ENCODE data around the gene ALOX15B.

ALOX15B gene

GRCh38 chr17:8081876-8082275 lies 43.0 kb downstream of the ALOX15B start:
- no peak for DNase-seq

GRCh38 chr17:8082292-8082691 lies 43.4 kb downstream of the ALOX15B start:
- no peak for DNase-seq

DNA sequence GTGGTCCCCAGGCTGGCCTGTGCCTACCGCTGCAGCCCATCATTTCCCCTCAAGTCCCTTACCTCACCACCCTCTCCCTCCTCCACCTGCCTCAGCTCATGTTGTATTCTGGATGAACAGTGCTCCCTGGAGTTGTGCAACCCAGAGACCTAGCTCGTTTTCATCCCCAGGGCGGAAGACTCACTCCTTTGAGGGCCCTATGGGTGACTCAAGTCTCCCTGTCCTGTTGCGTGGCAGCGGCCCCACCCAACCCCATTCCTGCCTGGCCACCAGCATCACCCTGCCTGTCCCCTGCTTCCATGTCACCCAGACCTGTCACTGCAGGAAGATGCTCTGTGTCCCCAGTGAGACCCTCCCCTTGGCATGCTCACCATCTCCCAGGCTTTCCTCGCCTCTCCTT lies 45.4 kb downstream of the ALOX15B start:
- no peak for DNase-seq

GRCh38 chr17:8087075-8087951 lies 48.5 kb downstream of the ALOX15B start, which contains the start of gene ALOX12B:
Gene ALOX12B, minus strand, starts transcription at chr17:8087716. Its CDS starts 274 bp downstream, at chr17:8087442.
- no peak for DNase-seq

- DNase-seq, result no peak
Observed at GRCh38 chr17:8087952-8088230, 49.0 kb downstream of the ALOX15B start.

- DNase-seq, result no peak
Observed at GRCh38 chr17:8089728-8090127, 50.9 kb downstream of the ALOX15B start.

DNA sequence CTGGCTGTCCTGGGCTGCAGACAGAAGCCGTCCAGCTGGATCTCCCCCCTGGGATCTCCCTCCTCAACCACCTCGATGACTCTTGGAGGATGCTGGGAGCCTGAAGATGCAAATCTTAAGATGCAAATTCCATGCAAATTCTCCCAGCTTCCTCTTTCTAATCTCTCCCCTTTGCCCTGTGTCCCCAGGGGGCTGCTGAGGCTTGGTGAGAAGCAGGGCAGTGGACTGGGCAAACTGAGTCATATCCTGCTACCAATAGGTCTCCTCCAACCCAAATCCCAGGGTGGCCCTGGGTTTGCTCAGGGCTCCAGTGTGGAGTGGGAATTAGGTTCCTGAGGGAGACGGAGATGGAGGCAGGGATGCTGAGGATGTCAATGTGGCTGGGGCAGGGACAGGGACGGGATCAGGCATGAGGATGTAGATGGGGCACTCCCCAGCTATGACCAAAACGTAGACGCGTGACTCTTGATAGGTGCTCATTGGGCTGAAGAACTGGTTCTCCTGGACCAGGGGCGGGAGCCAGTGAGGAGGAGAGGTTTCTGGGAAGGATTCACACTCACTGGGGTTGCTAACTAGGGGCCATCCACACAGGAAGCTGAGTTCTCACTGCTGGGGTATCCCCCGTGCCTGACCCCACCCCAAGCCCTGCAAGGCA lies 52.3 kb downstream of the ALOX15B start:
- DNase-seq, result no peak

- no peak for DNase-seq
Observed at GRCh38 chr17:8095361-8095760, 56.5 kb downstream of the ALOX15B start.

DNA sequence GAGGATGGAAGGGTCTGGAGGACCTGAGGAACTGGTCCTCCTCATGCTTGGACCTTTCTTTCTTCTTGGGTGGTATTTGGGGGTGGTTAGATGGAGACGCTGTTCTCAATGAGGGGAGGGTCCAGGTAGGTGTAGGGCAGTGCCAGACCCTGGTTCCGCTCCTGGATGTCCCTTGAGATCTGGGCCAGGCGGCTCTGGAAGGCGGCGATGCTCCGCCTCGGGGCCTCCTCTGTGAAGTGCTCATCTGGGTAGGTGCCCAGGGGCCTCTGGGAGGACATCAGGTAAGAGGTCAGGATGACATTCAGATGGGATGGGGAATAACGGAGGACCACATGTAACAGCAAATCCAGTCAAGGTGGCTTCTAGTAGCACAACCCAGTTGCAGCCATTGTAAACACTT lies 57.7 kb downstream of the ALOX15B start:
- no peak for DNase-seq

Data from GOT3 (cell line).